Transverse colon (tissue), 4 donors: ENCODE results near the gene LAMA5. TPM values are rescaled to one million over a fixed set of nuclear protein-coding genes. Genes with fewer than 3 reads are reported as not detected.

Source experiments
- DNase-seq: peaks from one replicate; pipeline ENCODE4 v3.0.0-alpha.2; 2019
- H3K27ac ChIP-seq, 4 donors: fragments of 200-600 bp; sonication (generic); 2 replicates each; pipeline ENCODE4 v1.5.1; 2016 to 2018; ENCODE audit warnings: inconsistent platforms in 4 of 4
- H3K27me3 ChIP-seq: fragments of 200-600 bp; sonication (generic); 2 replicates; pipeline ENCODE4 v1.5.1; 2017; ENCODE audit warnings: inconsistent platforms
- H3K36me3 ChIP-seq, 4 donors: fragments of 200-600 bp; sonication (generic); 2 replicates each; pipeline ENCODE4 v1.5.1; 2017 to 2019; ENCODE audit warnings: inconsistent platforms in 4 of 4
- H3K4me1 ChIP-seq, 4 donors: fragments of 200-600 bp; sonication (generic); 2 replicates each; pipeline ENCODE4 v1.5.1; 2017 to 2020; ENCODE audit warnings: inconsistent platforms in 4 of 4
- H3K4me3 ChIP-seq, 4 donors: fragments of 200-600 bp; sonication (generic); 1 replicate in 1 of 4; 2 replicates in 3 of 4; pipeline versions ENCODE4 v1.5.1 to v1.6.1; 2017 to 2019; ENCODE audit warnings: inconsistent platforms in 4 of 4
- H3K9me3 ChIP-seq, 2 donors: fragments of 200-600 bp; sonication (generic); 2 replicates each; pipeline ENCODE4 v1.5.1; 2017 to 2019; ENCODE audit warnings: inconsistent platforms in 2 of 2
- CTCF ChIP-seq, 5 experiments: fragments of 200-600 bp in 3 of 5; fragments of 450-650 bp in 2 of 5; sonication (generic) in 3 of 5; IDR thresholded peaks; 1 replicate in 2 of 5; 2 replicates in 3 of 5; pipeline ENCODE4 v1.5.1; 2016 to 2017; ENCODE audit warnings: antibody characterized with exemption in 5 of 5, inconsistent platforms in 3 of 5, mild to moderate bottlenecking in 2 of 5, moderate library complexity in 1 of 5
- EP300 ChIP-seq: sonication (generic); formaldehyde crosslinking; IDR thresholded peaks from one replicate; pipeline ENCODE4 v1.6.1; 2017; ENCODE audit warnings: antibody characterized with exemption, low read depth
- POLR2A ChIP-seq: fragments of 450-650 bp; IDR thresholded peaks from one replicate; pipeline ENCODE4 v1.6.1; 2016; ENCODE audit warnings: antibody characterized with exemption, mild to moderate bottlenecking, moderate library complexity
- POLR2AphosphoS5 ChIP-seq, 3 donors: sonication (generic); formaldehyde crosslinking; IDR thresholded peaks; one replicate each; pipeline ENCODE4 v1.6.1; 2016; ENCODE audit warnings: antibody characterized with exemption in 3 of 3
- WGBS, 2 donors: methylation state at CpG; one replicate each; pipeline ENCODE4 v1.1.5; 2018; ENCODE audit warnings: low coverage in 1 of 2; 5-methylcytosine and 5-hydroxymethylcytosine counted together
- in situ Hi-C, 4 donors: fragments of 200-750 bp; cut with MboI; loops; one replicate each; pipeline versions ENCODE4 v1.15.0 to v1.15.1; 2017; ENCODE audit warnings: low sequenced_read_pairs in 3 of 4, low pct_ligation_motif_present in 1 of 4, low pct_unique_long_range_greater_than_20kb in 1 of 4
- intact Hi-C: fragments of 100-400 bp; cut with DNase I; formaldehyde crosslinking; loops from one replicate; pipeline ENCODE4 v1.15.1; 2023; ENCODE audit warnings: low total_unique reads
- total RNA-seq, 4 donors: library from RNA; depleted of rRNA; stranded (reverse); fragments of >200 nt; gene quantifications; one replicate each; pipeline ENCODE4 v1.1.0, GENCODE V29; 2016

The LAMA5 gene
- total RNA-seq, 4 donors from 2014 or later = 33.2 to 269 (median 91.3) TPM

GRCh38 chr20:62398120-62398821 is 31.2 kb upstream of the LAMA5 start:
- H3K27me3 ChIP-seq = no peaks in the 10 kb centered on the region
- no peak overlapping the region for H3K27ac ChIP-seq
- H3K9me3 ChIP-seq = no peaks in the 10 kb centered on the region
- intact Hi-C loops (no loop called here), in situ Hi-C loops (no loop called here)
- no peak overlapping the region for H3K4me3 ChIP-seq
- TF ChIP-seq CTCF (IDR thresholded peaks at IDR 0.05) (no peak), POLR2A (no peak), EP300 (no peak), POLR2AphosphoS5 (IDR thresholded peaks at IDR 0.05) (no peak)
- WGBS, 2 donors = 92 to 95% methylated on average over 6 to 19 of the region's 19 CpGs
- H3K36me3 ChIP-seq = no peaks in the 10 kb centered on the region
- DNase-seq = no peak
- no peaks in the 10 kb centered on the region for H3K4me1 ChIP-seq

GRCh38 chr20:62396367-62397239 is 29.5 kb upstream of the LAMA5 start:
- Histone ChIP-seq H3K4me3 (no peak overlapping the region), H3K9me3 (no peaks in the 10 kb centered on the region), H3K27me3 (no peaks in the 10 kb centered on the region), H3K27ac (no peak overlapping the region), H3K36me3 (no peaks in the 10 kb centered on the region), H3K4me1 (no peaks in the 10 kb centered on the region)
- TF ChIP-seq POLR2AphosphoS5 (IDR thresholded peaks at IDR 0.05) (no peak), CTCF (IDR thresholded peaks at IDR 0.05) (no peak), POLR2A (no peak), EP300 (no peak)
- WGBS, 2 donors = 94% methylated on average over 31 of the region's 35 CpGs; no CpG with 5 or more reads in 1 of the 2 donors
- no peak for DNase-seq
- in situ Hi-C loops = no loop called here
- intact Hi-C loops = no loop called here

- no peak overlapping the region for H3K27ac ChIP-seq
These were observed 28.5 kb upstream of the LAMA5 start for GRCh38 chr20:62395311-62396242.

More at GRCh38 chr20:62395311-62396242, 28.5 kb upstream of the LAMA5 start:
- WGBS, 2 donors = 89% methylated on average over 26 of the region's 27 CpGs; no CpG with 5 or more reads in 1 of the 2 donors
- Histone ChIP-seq H3K4me1 (no peaks in the 10 kb centered on the region), H3K27me3 (no peaks in the 10 kb centered on the region), H3K36me3 (no peaks in the 10 kb centered on the region), H3K4me3 (no peak overlapping the region), H3K9me3 (no peaks in the 10 kb centered on the region)
- DNase-seq = no peak
- no peak for TF ChIP-seq POLR2AphosphoS5 (IDR thresholded peaks at IDR 0.05)
- TF ChIP-seq CTCF (IDR thresholded peaks at IDR 0.05) = no peak
- TF ChIP-seq POLR2A = no peak
- TF ChIP-seq EP300 = no peak
- in situ Hi-C loops = no loop called here
- intact Hi-C loops = no loop called here
